ENCODE data around the gene P4HA3.

Gene P4HA3

DNA sequence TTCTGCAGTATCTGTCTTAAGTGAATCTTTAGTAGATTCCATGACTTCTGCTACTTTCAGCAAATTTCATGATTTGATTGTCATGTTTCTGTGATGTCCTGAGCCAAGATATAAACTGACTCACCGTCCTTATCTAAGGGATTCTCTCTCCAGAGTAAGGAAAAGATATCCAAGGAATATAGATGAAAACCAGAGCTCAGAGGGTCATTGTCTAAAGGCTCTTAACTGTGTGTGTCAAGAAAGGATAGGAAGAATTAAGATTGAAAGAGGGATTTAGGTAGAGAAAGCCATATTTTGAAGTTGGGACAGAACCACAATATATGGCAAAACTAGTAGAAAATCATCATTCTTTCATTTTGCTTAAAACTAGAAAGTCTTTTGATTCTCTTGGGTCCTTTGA is 89.6 kb downstream of the P4HA3 start:
- H3K4me3 ChIP-seq (ENCODE audit: low read length) = no peak overlapping the region
- H3K9ac ChIP-seq (ENCODE audit: low read length) = no peak overlapping the region
- H3K9me3 ChIP-seq (ENCODE audit: control insufficient read depth, low read length) = no peaks in the 10 kb centered on the region
- H3K4me1 ChIP-seq (ENCODE audit: control insufficient read depth, insufficient read depth, low read length) = no peaks in the 10 kb centered on the region
- H3K36me3 ChIP-seq (ENCODE audit: control insufficient read depth, insufficient read depth, low read length) = no peaks in the 10 kb centered on the region
- no peaks in the 10 kb centered on the region for H3K27me3 ChIP-seq (ENCODE audit: control insufficient read depth, insufficient read depth, low read length)

DNA sequence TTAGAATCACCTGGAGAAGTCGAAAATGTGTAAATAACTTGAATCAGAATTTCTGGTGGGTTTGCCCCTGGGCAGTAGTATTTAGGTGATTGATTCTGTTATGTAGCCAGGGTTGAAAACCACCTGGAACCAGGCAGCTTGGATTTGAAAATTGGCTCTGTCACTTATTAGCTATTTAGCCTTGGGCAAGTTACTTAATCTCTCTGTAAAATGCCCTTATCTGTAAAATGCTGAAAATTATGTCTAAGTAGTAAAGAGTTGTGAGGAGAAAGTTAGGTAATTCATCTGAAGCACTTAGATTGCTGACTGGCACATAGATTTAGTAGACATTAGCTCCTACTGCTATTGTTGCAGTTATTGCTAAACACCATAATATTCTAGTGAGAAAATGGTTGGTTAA is 91.1 kb downstream of the P4HA3 start:
- H3K9me3 ChIP-seq (ENCODE audit: control insufficient read depth, low read length) = no peaks in the 10 kb centered on the region
- no peak overlapping the region for H3K9ac ChIP-seq (ENCODE audit: low read length)
- H3K4me1 ChIP-seq (ENCODE audit: control insufficient read depth, insufficient read depth, low read length) = no peaks in the 10 kb centered on the region
- no peak overlapping the region for H3K4me3 ChIP-seq (ENCODE audit: low read length)
- H3K36me3 ChIP-seq (ENCODE audit: control insufficient read depth, insufficient read depth, low read length) = no peaks in the 10 kb centered on the region
- H3K27me3 ChIP-seq (ENCODE audit: control insufficient read depth, insufficient read depth, low read length) = no peaks in the 10 kb centered on the region

Data from mucosa of stomach (tissue), 1 donor.